H9 (cell line): ENCODE data around the gene NPTXR. TPM values are rescaled to one million over a fixed set of nuclear protein-coding genes. Genes with fewer than 3 reads are reported as not detected.

Experiments
- DNase-seq: peaks from one replicate; pipeline ENCODE4 v3.0.0-alpha.2; 2017
- H2AFZ ChIP-seq: one replicate; pipeline ENCODE4 v1.6.1; 2013; ENCODE audit warnings: mild to moderate bottlenecking, low read length, control low read depth, moderate library complexity
- H2AK5ac ChIP-seq: 2 replicates; pipeline ENCODE4 v1.6.1; 2013; ENCODE audit warnings: low read length, control low read depth, mixed read lengths; ENCODE audit not compliant: insufficient read length
- H2BK120ac ChIP-seq: one replicate; pipeline ENCODE4 v1.6.1; 2013; ENCODE audit warnings: low read depth, mild to moderate bottlenecking, low read length, control low read depth, inconsistent platforms; ENCODE audit not compliant: poor library complexity, severe bottlenecking
- H2BK12ac ChIP-seq: 2 replicates; pipeline ENCODE4 v1.6.1; 2013; ENCODE audit warnings: low read length, control low read depth, mixed read lengths, low read depth; ENCODE audit not compliant: insufficient read length
- H2BK15ac ChIP-seq: 2 replicates; pipeline ENCODE4 v1.6.1; 2013; ENCODE audit warnings: low read depth, low read length, control low read depth
- H2BK20ac ChIP-seq: one replicate; pipeline ENCODE4 v1.6.1; 2013; ENCODE audit warnings: low read depth, mild to moderate bottlenecking, low read length, control low read depth, inconsistent platforms; ENCODE audit not compliant: poor library complexity, severe bottlenecking
- H2BK5ac ChIP-seq: 2 replicates; pipeline ENCODE4 v1.6.1; 2013; ENCODE audit warnings: low read length, control low read depth, mixed read lengths; ENCODE audit not compliant: insufficient read length
- H3K14ac ChIP-seq: 2 replicates; pipeline ENCODE4 v1.6.1; 2013; ENCODE audit warnings: low read length, control low read depth; ENCODE audit not compliant: insufficient read depth
- H3K18ac ChIP-seq: 2 replicates; pipeline ENCODE4 v1.6.1; 2013; ENCODE audit warnings: low read depth, mild to moderate bottlenecking, mixed read lengths, low read length, control low read depth; ENCODE audit not compliant: insufficient read length
- H3K23ac ChIP-seq: 2 replicates; pipeline ENCODE4 v1.6.1; 2013; ENCODE audit warnings: low read length, control low read depth, mixed read lengths, low read depth; ENCODE audit not compliant: insufficient read length
- H3K23me2 ChIP-seq: 2 replicates; pipeline ENCODE4 v1.6.1; 2013; ENCODE audit warnings: low read depth, mild to moderate bottlenecking, mixed read lengths, low read length, control low read depth; ENCODE audit not compliant: insufficient read length, poor library complexity, severe bottlenecking
- H3K27ac ChIP-seq: 2 replicates; pipeline ENCODE4 v1.5.1; 2013; ENCODE audit warnings: low read length, control low read depth, mixed read lengths, low read depth; ENCODE audit not compliant: insufficient read length
- H3K27me3 ChIP-seq: 2 replicates; pipeline ENCODE4 v1.6.1; 2013; ENCODE audit warnings: low read length, control low read depth, inconsistent platforms; ENCODE audit not compliant: insufficient read depth
- H3K4ac ChIP-seq: 2 replicates; pipeline ENCODE4 v1.6.1; 2013; ENCODE audit warnings: low read depth, mild to moderate bottlenecking, control low read depth, inconsistent platforms, low read length, moderate library complexity
- H3K4me1 ChIP-seq: 2 replicates; pipeline ENCODE4 v1.6.1; 2013; ENCODE audit warnings: low read length, control low read depth, inconsistent platforms; ENCODE audit not compliant: insufficient read depth
- H3K4me2 ChIP-seq: 2 replicates; pipeline ENCODE4 v1.6.1; 2013; ENCODE audit warnings: low read length, control low read depth, mixed read lengths; ENCODE audit not compliant: insufficient read length, insufficient read depth
- H3K56ac ChIP-seq: 2 replicates; pipeline ENCODE4 v1.6.1; 2013; ENCODE audit warnings: low read depth, mild to moderate bottlenecking, mixed read lengths, low read length, control low read depth; ENCODE audit not compliant: insufficient read length
- H3K79me1 ChIP-seq: 2 replicates; pipeline ENCODE4 v1.6.1; 2013; ENCODE audit warnings: low read depth, mild to moderate bottlenecking, moderate library complexity, low read length, control low read depth, inconsistent platforms; ENCODE audit not compliant: insufficient read depth, poor library complexity, severe bottlenecking
- H3K79me2 ChIP-seq: 2 replicates; pipeline ENCODE4 v1.6.1; 2013; ENCODE audit warnings: low read length, control low read depth, inconsistent platforms; ENCODE audit not compliant: insufficient read depth
- H3K9ac ChIP-seq: 2 replicates; pipeline ENCODE4 v1.6.1; 2013; ENCODE audit warnings: low read length, control low read depth, mixed read lengths; ENCODE audit not compliant: insufficient read length; ENCODE audit errors: extremely low read depth
- H3K9me3 ChIP-seq: one replicate; pipeline ENCODE4 v1.6.1; 2013; ENCODE audit warnings: low read depth, low read length, inconsistent platforms; ENCODE audit not compliant: control insufficient read depth
- H3T11ph ChIP-seq: one replicate; pipeline ENCODE4 v1.6.1; 2013; ENCODE audit warnings: mild to moderate bottlenecking, low read length, control low read depth, inconsistent platforms
- H4K20me1 ChIP-seq: one replicate; pipeline ENCODE4 v1.6.1; 2013; ENCODE audit not compliant: control insufficient read depth, insufficient read length, insufficient read depth
- H4K5ac ChIP-seq: 2 replicates; pipeline ENCODE4 v1.6.1; 2013; ENCODE audit warnings: low read depth, mild to moderate bottlenecking, mixed read lengths, low read length, control low read depth; ENCODE audit not compliant: insufficient read length
- H4K8ac ChIP-seq: replicated peaks from 2 replicates; pipeline ENCODE4 v1.6.1; 2013; ENCODE audit warnings: low read length, control low read depth, mixed read lengths, low read depth; ENCODE audit not compliant: insufficient read length
- H4K91ac ChIP-seq: 2 replicates; pipeline ENCODE4 v1.6.1; 2013; ENCODE audit warnings: low read depth, mild to moderate bottlenecking, moderate library complexity, mixed read lengths, low read length, control low read depth; ENCODE audit not compliant: insufficient read length
- H3K27ac Mint-ChIP-seq, 3 experiments: 2 replicates in 2 of 3; 3 replicates in 1 of 3; pipeline ENCODE4 v1.8.0; 2020 to 2021; ENCODE audit warnings: mixed read lengths in 3 of 3, mild to moderate bottlenecking in 1 of 3, moderate library complexity in 1 of 3
- H3K27me3 Mint-ChIP-seq: 2 replicates; pipeline ENCODE4 v1.8.0; 2021; ENCODE audit warnings: low read depth, mild to moderate bottlenecking, moderate library complexity, mixed read lengths
- H3K36me3 Mint-ChIP-seq, 3 experiments: 2 replicates in 2 of 3; 3 replicates in 1 of 3; pipeline ENCODE4 v1.8.0; 2020 to 2021; ENCODE audit warnings: low read depth in 3 of 3, mixed read lengths in 3 of 3; ENCODE audit not compliant: insufficient read depth in 1 of 3
- H3K4me1 Mint-ChIP-seq, 2 experiments: 2 replicates each; pipeline ENCODE4 v1.8.0; 2020; ENCODE audit warnings: mixed read lengths in 2 of 2
- H3K4me3 Mint-ChIP-seq, 2 experiments: 2 replicates in 1 of 2; 3 replicates in 1 of 2; pipeline ENCODE4 v1.8.0; 2020 to 2021; ENCODE audit warnings: mild to moderate bottlenecking in 2 of 2, mixed read lengths in 2 of 2, moderate library complexity in 1 of 2
- H3K9me3 Mint-ChIP-seq, 2 experiments: 2 replicates in 1 of 2; 3 replicates in 1 of 2; pipeline ENCODE4 v1.8.0; 2020; ENCODE audit warnings: mild to moderate bottlenecking in 2 of 2, mixed read lengths in 2 of 2, moderate library complexity in 1 of 2
- CTCF ChIP-seq: fragments of 200-600 bp; sonication (generic); conservative IDR thresholded peaks from 3 replicates; pipeline ENCODE4 v1.8.0; 2021; ENCODE audit warnings: antibody characterized with exemption, mild to moderate bottlenecking
- WGBS: extraction: QIAGEN DNeasy Blood & Tissue Kit; methylation state at CpG from one replicate; pipeline ENCODE4 v1.1.7; 2013; ENCODE audit warnings: missing lambda C conversion rate, low lambda C conversion rate, mixed read lengths; ENCODE audit not compliant: insufficient read length; ENCODE audit errors: extremely low coverage; 5-methylcytosine and 5-hydroxymethylcytosine counted together
- total RNA-seq: library from RNA; stranded (reverse); gene quantifications from 2 replicates; pipeline ENCODE4 v1.2.1, GENCODE V29; 2021

Gene NPTXR
- total RNA-seq, 1 experiment from 2014 or later: 8.1 TPM

DNA sequence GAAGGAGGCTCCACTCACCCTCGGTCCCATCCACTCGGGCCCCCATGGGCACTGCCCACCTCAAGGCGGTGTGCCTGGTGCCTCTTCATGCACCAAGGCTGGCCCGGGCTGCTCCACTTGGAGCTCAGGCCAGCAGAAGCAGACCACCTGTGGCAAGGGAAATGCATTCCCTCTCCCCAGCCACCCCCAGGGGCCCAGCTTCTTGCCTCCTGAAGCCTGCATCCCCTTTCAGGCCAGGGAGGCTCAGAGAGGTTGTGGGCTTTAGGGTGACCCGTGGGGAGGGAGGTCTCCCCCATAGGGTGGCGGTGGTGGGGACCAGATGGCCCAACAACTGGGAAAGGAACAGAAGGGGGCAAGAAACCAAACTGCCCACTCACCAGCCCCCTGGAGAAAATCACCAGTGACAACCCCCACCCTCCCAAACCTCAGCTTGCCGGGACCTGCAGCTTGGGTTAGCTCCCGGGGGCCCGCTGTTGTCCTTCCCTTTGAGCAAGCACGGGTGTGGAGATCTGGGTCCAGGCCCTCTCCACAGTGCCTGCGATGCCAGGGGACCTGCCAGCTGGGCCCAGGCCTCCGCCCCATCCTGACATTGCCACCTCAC is 19.8 kb upstream of the NPTXR start:
- H2AK5ac ChIP-seq: no peak overlapping the region
- no peak overlapping the region for H3K9ac ChIP-seq
- no peak overlapping the region for H3K56ac ChIP-seq
- peaks cover 29 to 48% of the 10 kb centered on the region in 2 experiments for H3K4me1 Mint-ChIP-seq
- DNase-seq: peak; percentile 29
- H2BK15ac ChIP-seq: no peak overlapping the region
- H2BK20ac ChIP-seq: no peak overlapping the region
- no peak overlapping the region for H3K4me2 ChIP-seq
- no peak overlapping the region for H3K4ac ChIP-seq
- H3K79me1 ChIP-seq: no peaks in the 10 kb centered on the region
- H3K9me3 ChIP-seq: no peaks in the 10 kb centered on the region
- H3K18ac ChIP-seq: peak overlapping the region; percentile 21
- no peak for TF ChIP-seq CTCF
- no peak overlapping the region for H2BK12ac ChIP-seq
- H4K8ac ChIP-seq: no peak overlapping the region
- peaks cover 6 to 24% (median 20%) of the 10 kb centered on the region in 3 experiments; a peak in 6 of 7 replicates for H3K36me3 Mint-ChIP-seq
- H3K23me2 ChIP-seq: peaks cover 3% of the 10 kb centered on the region
- H3K79me2 ChIP-seq: no peaks in the 10 kb centered on the region
- H2BK120ac ChIP-seq: no peak overlapping the region
- H2AFZ ChIP-seq: no peak overlapping the region
- no peaks in the 10 kb centered on the region for H3K9me3 Mint-ChIP-seq
- no peak overlapping the region for H3T11ph ChIP-seq
- no peak overlapping the region for H2BK5ac ChIP-seq
- no peaks in the 10 kb centered on the region for H4K20me1 ChIP-seq
- WGBS: no CpG with 5 or more reads among the region's 12 CpGs
- H3K4me1 ChIP-seq: no peaks in the 10 kb centered on the region; the same call in 1 of the 2 replicates
- no peak overlapping the region; a peak in 1 of 5 replicates for H3K4me3 Mint-ChIP-seq
- H4K91ac ChIP-seq: no peak overlapping the region
- H3K23ac ChIP-seq: no peak overlapping the region
- H3K27ac ChIP-seq: no peak overlapping the region
- peak overlapping the region in 1 of 3 experiments; percentile 86; a peak in 1 of 7 replicates for H3K27ac Mint-ChIP-seq
- no peak overlapping the region for H3K14ac ChIP-seq
- no peaks in the 10 kb centered on the region for H3K27me3 ChIP-seq
- peaks cover 2% of the 10 kb centered on the region for H3K27me3 Mint-ChIP-seq
- H4K5ac ChIP-seq: no peak overlapping the region
